ENCODE data around the gene PLAGL2.
"Not testable (repeated sequence)": the region's sequence is repeated elsewhere in the genome, so short reads cannot be mapped to it uniquely, and the experiment has no call there.

PLAGL2 gene

DNA sequence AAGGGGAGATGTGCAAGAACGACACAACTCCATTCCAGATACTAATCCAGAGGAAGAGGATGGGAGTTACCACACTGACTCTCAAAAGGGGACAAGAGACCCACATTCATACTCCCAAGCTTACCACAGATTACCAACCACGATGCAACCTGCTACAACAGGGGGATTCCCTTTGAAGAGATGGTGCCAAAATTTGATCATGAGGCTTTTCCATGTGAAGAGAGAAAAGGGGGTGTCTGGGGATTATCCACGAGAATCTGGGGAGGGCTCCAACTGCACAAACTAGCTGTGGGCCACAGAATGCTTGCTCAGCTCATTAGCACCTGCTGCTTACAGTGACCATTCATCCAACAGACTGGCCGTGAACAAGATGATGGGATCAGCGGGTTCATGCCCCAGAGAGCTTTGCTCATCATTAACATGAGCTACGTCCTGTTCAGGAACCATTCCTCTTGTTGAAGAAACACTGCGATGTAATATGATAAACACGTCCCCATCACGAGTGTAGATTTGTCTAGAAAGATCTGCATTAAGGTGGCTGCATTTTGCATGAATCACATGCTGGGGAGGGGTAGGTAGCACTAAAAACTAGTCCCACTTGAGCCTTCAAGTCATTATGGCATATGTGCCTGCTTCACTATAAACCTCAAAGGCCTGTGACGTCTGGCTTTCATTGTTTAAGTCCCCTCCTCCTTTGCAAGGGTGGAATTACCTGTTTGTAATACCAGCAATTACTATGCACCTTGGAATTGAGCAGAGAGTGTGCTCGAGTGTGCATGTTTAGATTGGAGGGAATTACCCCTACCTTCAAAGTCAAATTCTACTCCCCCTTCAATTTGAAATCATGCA lies 4.0 kb downstream of the PLAGL2 start:
- no peak for DNase-seq (ENCODE audit: low read depth)

DNA sequence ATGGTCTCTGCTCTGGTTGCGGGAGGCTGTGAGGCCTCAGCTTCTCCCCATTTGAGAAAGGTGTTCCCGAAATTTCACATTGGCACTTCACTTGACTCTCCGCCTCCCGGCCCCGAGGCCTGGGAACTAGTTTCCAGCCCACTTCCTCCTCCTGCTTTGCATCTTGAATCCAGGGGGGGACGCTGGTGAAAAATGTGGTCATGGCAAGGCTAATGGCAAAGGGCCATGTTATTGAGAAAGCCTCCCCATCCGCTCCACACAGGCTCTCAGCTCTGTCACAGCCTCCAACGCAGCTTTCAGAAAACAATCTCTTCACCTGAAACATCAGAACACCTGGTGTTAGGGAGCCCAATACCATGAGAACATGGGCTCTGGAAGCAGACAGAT lies 5.6 kb downstream of the PLAGL2 start:
- no peak for DNase-seq (ENCODE audit: low read depth)

DNA sequence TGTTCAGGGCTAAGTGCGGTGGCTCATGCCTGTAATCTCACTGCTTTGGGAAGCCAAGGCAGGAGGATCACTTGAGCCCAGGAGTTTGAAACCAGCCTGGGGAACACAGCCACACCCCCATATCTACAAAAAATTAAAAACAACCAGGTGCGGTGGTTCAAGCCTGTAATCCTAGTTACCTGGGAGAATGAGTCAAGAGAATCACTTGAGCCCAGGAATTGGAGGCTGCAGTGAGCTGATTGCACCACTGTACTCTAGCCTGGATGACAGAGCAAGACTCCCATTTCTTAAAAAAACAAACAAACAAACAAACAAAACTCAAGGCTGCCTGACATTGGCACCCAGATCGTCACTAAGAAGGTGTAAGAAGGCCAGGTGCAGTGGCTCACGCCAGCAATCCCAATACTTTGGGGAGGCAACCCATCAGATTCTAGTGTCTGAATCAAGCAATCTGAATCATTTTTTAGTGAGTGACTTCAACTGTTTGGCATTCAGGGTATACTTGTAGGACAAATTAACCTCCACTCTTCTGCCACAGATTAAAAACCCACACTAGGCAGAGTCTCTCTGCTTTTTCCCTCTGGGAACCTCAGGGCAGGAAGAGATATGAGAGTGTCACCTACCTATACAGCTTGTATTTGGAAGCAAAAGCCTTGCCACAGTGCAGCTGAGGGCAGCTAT lies 6.1 kb downstream of the PLAGL2 start:
- DNase-seq (ENCODE audit: low read depth) = no peak

DNA sequence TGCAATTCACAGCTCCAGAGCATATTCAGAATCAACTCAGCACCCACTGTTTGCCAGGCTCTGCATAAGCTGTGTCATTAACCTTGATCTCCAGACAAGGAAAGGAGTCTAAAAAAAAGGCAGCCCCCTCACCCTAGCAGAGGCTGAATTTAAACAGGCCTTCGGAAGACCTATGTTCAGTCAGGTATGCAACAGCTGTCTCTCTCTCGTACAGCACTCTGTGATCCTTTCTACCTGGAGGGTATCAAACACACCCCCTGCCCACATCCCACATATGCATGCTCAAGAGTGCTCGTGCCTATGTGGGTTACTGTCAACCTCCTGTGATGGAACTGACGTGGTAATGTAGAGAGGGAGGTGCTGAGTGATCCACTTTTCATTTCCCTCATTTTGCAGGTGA lies 8.5 kb downstream of the PLAGL2 start:
- no peak for DNase-seq (ENCODE audit: low read depth)

DNA sequence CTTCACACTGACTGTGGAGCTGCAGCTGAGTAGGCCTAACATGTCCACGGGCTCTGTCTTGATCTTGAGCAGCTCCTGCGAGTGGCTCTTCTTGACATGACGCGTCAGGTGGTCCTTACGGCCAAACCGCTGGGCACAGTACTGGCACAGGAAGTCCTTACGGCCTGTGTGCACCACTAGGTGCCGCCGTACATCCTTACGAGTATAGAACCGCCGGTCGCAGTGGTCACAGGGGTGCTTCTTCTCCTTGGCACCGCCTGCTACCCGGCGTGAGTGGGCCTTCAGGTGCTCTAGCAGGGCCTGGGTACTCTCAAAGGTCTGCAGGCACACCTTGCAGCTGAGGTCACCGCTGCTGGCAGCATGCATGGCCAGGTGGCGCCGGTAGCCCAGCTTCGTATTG lies 10.4 kb downstream of the PLAGL2 start:
- DNase-seq (ENCODE audit: low read depth) = not testable (repeated sequence)

DNA sequence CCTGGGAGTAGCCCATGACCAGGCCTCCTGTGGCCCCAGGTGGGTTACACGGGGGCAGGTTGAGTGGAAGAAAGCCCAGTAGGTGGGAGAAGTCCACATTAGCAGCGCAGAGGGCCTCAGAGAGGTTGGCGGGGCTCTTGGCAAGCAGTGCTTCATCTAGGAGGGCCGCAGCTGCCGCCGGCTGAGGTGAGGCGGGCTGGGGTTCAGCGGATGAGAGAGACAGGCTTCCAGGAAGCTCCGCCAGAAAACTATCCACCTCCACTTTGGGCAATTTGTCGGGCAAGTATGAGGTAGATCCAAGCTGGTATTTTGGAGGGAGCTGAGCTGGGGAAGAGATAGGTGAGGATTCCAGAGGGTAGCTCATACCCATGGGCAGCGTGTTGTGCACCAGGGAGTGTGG lies 10.9 kb downstream of the PLAGL2 start:
- DNase-seq (ENCODE audit: low read depth) = not testable (repeated sequence)

DNA sequence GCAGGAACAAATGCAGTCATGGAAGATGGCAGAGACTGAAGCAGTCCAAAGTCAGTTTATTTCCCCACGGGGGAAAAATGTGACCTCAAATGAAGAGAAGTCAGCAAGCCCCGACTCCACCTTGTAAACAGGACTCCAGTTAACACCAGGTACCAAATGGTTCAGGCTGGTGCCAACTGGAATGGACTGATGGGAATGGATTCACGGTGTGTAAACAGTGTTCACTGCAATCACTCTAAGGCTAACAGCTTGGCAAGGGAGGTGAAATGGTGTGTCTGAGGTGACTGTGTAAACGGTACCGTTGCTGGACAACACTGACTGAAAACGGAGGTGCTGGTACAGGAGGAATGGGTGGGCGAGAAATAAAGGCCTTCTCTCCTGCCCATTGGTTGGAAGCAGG lies 12.0 kb downstream of the PLAGL2 start:
- DNase-seq (ENCODE audit: low read depth) = no peak

DNA sequence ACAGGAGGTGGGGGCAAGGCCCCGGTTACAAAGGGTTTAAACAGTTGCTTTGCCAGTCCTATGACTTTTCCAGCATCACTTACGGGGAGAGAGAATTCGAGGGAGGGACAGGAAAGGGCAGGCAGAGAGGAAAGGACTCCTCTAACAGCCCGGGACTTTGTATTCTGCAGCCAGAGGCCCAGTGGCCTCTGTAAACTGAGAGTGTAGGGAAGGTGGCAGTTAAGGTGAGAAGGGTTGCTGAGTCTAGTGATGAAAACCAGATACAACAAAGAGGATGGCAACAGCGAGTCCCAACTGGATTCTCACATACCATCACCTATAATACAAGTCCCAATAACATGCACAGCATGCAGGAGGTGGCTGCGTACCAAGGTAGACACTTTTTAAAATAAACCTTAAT lies 13.5 kb downstream of the PLAGL2 start:
- no peak for DNase-seq (ENCODE audit: low read depth)

DNA sequence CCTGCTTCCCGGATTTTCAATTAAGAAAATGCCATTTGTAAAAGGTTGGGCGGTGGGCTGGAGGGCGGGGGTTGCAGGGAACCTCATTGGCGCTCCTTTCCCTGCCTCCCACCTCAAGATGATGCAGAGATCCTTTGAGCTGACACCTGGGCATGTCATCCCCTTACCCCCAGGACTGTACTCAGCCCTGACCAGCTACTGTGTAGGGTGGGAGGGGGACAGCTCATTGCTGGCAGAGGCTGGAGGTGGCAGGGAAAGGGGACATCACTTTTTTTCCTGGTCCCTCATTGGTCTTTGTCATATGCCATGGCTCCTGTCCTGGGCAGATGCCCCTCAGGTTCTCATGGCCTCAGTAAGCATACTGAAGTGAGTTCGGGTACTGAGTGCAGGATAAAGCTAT lies 14.2 kb downstream of the PLAGL2 start:
- DNase-seq (ENCODE audit: low read depth) = not testable (repeated sequence)

DNA sequence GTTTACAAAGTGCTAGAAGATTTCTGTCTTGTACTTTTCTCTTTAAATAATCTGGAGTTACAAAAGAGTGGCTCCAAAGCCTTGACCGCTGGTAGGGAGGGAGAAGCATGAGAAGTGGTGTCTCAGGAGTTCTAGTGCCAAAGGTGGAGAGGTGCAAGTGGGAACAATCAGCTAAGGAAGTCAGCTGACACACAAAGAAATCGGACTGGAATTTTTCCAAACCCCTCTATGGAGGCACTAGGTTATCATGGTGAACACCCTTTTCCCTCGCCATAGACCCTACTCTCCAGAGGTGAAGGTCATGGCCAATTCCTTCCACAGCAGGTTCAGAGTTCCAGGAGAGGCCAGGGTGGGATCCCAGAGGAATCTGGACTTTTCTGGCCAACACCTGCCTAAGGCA lies 14.8 kb downstream of the PLAGL2 start:
- DNase-seq (ENCODE audit: low read depth) = no peak

DNA sequence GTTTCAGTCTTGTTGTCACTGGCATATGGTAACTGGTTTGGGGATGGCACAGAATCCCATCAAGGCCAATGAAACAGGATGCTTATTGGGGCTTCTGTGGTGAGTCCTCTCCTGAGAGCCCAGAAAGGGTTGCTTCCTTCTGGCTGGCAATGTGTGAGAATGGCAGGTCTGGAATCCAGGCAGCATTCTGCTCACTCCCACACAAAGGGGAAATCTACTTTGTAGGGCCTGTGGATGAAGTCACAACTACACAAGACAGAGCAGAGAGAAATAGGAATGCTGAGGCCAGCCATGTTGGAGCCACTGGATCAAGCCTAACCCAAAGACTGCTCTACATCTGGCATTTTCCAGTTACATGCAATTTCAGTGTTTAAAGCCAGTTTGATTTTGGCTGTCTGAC lies 15.7 kb downstream of the PLAGL2 start:
- DNase-seq (ENCODE audit: low read depth) = no peak

DNA sequence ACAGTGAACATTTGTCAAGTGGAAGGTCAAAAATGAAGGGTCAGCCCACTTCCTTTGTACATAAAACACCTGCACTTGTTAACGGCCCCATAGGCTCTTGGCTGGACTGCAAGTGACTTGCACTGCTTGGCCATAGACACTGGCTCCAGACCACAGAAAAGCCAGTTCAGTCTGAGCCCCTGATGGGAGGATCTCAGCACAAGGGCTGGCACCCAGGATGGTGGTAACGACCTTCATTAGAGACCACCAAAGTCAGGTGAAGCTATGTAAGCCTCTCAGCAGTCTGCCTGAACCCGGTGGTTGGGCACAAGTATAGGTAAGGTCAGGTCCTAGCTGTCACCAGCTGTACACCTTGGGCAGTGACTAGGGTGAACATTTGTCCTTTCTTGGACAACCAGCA lies 16.1 kb downstream of the PLAGL2 start:
- DNase-seq (ENCODE audit: low read depth) = no peak

DNA sequence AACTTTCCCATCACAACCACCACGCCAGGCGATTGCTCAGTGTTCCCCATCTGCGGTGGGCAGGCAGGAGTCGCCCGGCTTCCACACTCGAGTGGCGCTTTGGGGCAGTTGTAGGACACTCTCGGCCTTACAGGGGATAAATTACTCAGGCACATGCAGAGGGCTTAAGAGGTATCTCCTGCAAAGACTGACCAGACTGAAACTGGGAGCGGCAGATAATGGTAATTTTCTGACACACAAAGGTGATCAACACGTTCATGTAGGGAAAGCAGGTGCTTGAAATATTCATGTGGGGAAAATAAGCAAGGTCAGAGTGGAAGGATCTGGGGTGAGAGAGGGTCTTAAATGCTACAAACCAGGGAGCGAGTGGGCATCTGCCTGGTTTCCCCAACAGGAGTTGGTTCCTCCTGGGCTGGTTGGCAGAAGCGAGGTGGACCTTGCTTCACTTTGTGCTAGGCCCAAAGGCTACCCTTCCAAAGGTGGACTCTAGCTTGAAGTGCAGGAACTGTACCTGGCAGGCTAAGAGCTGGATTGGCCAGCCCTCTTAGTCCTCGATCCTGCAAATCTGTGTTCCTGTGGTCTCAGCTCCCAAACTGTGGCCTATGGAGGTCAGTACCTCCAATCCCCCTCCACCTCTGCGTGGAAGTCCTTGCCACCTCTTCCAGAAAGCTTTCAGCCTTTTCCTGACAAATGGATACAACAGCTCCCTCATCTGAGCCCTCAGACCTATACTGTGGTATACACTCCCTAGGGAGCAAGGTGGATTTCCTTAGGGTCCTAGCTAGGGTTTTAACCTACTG lies 16.7 kb downstream of the PLAGL2 start:
- DNase-seq (ENCODE audit: low read depth) = no peak

DNA sequence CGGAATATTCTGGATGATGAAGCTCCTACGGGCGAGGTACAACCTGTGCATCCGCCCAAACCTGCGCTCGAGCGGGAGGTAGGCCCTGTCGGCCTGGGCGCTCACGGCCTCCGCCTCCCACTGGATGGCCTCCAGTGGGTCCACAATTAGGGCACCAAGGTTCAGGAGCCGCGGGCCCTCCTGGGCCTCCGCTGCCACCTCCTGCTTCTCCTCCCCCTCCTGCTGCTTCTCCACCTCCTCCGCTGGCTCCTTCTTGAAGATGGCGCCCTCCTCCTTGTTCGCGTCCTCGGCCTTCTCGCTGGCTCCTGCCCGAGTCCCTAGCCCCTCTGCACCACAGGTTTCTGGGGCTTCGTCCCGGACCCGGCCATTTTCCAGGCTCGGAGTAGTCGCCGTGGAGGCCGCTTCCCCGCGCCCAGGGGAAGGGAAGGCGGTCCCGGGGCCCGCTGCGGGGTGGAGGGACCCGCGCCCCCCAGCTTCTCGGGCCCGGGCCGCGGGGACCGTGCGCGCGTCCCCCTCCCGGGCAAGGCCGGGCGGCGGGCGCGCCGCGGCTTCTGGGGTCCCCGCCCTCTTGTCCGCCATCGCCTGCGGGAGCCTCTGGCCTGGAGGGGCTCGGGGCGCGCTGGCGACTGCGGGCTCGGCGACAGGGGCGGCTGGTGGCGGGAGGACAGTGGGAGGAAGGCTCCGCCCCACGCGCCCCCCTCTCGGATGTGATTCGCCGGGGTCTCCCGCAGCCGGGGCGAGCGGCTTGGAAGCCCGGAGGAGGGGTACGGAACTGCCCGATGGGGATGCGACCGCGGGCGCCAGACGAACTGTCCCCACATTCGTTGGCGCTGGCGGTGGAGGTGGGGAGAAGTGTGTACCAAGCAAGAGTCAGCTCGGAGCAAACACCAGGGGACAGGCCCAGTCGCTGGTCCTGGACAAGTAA lies 17.6 kb downstream of the PLAGL2 start:
- no peak for DNase-seq (ENCODE audit: low read depth)

DNA sequence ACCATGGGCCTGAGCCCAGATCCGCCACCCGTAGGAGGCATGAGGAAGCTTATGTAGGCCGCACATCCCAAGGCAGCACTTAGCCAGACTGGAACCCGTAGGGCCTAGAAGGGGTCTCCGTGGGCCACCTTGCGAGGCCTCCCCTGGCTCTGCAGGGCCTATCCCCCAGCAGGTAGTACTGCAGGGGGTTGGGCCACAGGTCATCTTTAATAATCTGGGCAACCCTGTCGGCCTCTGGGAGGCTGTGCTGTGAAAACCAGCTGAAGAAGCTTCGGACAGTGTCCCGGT lies 18.5 kb downstream of the PLAGL2 start:
- DNase-seq (ENCODE audit: low read depth) = no peak

DNA sequence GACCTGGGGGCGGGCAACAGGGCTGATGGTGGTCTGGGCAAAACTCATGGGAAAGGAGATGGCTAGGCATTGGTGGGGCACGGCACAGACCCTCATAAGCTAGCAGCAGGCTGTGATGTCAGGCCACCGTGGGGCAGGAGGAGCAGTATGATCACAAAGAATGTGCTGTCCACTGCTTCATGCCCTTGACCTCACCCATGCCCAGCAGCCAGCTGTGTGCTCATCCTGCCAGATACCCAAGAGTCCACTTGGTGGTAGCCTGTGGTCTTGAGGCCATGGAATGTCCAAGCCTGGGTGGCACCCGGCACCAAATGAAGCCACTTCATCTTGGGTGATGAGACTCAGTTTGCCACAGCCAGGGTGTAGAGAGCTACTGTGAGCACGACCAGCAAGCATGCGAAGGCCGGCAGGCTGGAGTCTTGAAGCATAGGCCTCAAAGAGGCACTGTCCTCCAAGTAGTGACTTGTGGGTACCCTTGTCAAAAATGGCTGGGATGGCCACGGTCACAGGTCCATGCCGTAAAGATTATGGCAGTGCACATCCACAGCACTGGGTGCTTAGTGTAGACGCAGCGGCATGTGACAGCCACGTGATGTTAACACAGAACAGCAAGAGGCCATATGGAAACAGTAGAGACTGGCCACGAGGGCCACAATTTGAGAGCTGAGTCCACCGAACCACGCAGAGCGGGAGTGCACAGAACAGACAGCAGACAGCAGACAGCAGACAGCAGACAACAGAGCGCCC lies 19.0 kb downstream of the PLAGL2 start:
- no peak for DNase-seq (ENCODE audit: low read depth)

DNA sequence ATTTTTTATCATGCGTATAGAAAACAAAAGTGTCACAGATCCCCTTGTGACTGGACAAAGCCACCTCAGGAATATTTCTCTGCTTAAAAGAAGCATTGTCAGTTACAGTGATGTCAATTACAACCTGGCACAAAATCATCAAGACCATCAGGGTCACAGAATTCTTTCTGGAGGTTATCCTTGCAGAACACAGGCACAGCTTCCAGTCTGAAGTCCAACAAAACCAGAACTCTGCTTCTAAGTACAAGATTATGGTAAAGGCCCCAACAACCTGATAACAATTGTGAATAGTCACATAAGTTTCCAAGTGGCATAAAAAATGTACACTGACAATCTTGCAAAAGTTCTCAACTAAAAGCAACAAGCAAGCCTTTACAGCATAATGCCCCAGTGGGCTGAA lies 21.0 kb downstream of the PLAGL2 start:
- no peak for DNase-seq (ENCODE audit: low read depth)

DNA sequence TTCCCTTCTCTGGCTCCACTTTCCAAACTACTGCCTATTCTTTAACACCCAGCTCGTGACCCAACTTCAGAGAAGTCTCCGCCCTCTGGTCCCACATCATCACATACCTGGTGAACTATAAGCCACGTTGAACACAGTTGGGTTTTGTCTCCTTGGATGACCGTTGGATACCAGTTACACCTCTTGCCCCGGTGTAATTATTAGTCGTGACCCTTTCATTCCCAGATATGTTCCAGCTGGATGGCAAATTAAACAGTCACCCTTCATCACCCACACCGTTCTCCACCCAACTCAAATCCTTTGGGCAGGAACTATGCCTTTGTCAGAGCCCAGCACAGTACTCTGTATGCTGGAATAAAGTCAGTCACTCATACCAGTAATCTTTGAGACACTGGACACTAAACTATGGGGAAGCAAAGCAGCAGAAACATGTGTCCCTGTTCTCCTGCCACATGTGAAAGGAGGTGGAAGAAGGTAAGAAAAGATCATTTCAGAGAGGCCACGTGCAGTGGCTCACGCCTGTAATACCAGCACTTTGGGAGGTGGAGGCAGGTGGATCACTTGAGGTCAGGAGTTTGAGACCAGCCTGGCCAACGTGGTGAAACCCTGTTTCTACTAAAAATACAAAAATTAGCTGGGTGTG lies 22.5 kb downstream of the PLAGL2 start:
- no peak for DNase-seq (ENCODE audit: low read depth)

DNA sequence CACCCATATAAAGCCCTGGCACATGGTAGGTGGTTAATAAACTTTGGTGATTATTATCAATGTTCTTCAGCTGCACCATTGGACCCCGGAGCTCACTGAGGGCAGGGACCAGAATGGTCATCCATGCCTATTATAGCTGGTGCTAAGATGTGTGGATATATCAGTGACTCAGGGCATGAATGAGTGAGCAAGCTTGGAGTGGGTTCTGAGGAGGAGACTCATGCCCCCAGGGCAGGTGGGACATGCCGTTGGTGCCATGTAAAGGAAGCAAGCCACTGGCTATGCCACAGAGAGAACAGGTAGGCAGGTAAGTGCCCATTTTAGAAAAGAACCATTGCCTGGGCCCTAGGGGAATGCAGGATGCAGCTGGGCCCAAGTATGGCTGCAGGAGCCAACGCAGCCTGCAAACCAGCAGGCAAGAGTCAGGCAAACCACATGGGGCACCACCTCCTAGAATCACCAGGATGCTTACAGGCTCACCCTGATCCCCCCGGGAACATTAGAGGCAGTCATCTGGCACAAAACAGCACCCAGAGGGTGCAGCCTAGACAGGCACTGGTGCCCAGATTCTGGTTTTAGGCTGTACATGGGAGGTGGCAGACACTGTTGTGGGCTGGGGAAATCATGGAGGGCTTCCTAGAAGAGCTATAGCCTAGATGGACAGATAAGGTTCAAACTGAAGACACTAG lies 23.5 kb downstream of the PLAGL2 start:
- DNase-seq (ENCODE audit: low read depth) = no peak

DNA sequence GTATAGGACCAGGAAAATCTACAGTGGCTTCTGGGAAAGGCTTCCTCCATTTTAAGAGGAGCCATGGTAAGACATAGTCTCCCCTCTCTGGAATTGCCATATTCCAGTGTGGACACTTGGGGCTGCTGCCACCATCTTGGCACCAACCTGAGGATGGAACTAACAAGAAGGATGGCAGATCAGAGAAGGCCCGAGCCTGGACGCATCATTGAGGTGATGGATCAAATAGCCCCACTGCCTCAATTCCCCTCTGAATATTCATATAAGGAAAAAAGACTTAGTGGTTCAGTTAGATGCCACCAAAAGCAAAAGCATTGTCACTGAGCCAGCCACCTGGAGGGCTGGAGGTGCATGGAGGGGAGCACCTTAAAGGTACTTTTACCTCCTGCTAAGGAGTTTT lies 25.9 kb downstream of the PLAGL2 start:
- no peak for DNase-seq (ENCODE audit: low read depth)
